ENCODE data around the gene ZBTB7C.

ZBTB7C gene

GRCh38 chr18:48364146-48364545, 45.0 kb downstream of the ZBTB7C start:
- no peaks in the 10 kb centered on the region for H3K36me3 ChIP-seq (ENCODE audit: control insufficient read depth, insufficient read depth, low read length)
- H3K9me3 ChIP-seq (ENCODE audit: control insufficient read depth, low read length) = peaks cover 11% of the 10 kb centered on the region
- H3K27ac ChIP-seq (ENCODE audit: low read depth, low read length, severe bottlenecking) = no peak overlapping the region
- no peak overlapping the region for H3K4me3 ChIP-seq (ENCODE audit: extremely low read depth, insufficient read depth, low read length, poor library complexity, severe bottlenecking)
- peaks cover 2% of the 10 kb centered on the region for H3K4me1 ChIP-seq (ENCODE audit: control insufficient read depth, insufficient read depth, low read length, poor library complexity, severe bottlenecking)
- WGBS, 2 experiments (ENCODE audit: insufficient coverage in 2 of 2) = 90 to 95% methylated on average over 5 of the region's 5 CpGs

- H3K9me3 ChIP-seq (ENCODE audit: control insufficient read depth, low read length) = peaks cover 11% of the 10 kb centered on the region
- H3K36me3 ChIP-seq (ENCODE audit: control insufficient read depth, insufficient read depth, low read length) = no peaks in the 10 kb centered on the region
- H3K4me3 ChIP-seq (ENCODE audit: extremely low read depth, insufficient read depth, low read length, poor library complexity, severe bottlenecking) = no peak overlapping the region
- peaks cover 2% of the 10 kb centered on the region for H3K4me1 ChIP-seq (ENCODE audit: control insufficient read depth, insufficient read depth, low read length, poor library complexity, severe bottlenecking)
- 70 to 88% methylated on average over 1 to 3 of the region's 3 CpGs for WGBS, 2 experiments (ENCODE audit: insufficient coverage in 2 of 2)
- no peak overlapping the region for H3K27ac ChIP-seq (ENCODE audit: low read depth, low read length, severe bottlenecking)
Measured at GRCh38 chr18:48363175-48363574, 46.0 kb downstream of the ZBTB7C start.

DNA sequence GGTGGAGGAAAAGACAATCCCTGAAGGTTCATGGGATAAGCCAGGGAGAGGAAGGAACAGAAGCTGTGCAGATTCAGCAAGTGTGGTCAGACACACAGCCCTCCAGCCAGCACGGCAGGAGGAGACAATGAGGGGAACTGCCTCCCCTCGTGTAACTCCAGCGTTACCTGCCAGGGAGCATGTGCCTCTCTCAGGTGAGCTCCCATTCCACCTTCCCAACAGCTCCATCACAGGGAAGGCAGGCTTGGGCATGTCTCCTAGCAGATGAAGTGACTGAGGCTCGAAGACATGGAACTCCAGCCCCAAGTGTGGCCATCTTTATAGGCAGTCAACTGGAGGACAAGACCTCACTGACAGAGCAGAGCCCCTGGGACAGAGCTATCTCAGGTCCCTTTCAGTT, 47.4 kb downstream of the ZBTB7C start:
- Histone ChIP-seq H3K9me3 (ENCODE audit: control insufficient read depth, low read length) (peaks cover 11% of the 10 kb centered on the region), H3K36me3 (ENCODE audit: control insufficient read depth, insufficient read depth, low read length) (no peaks in the 10 kb centered on the region), H3K4me3 (ENCODE audit: extremely low read depth, insufficient read depth, low read length, poor library complexity, severe bottlenecking) (no peak overlapping the region), H3K4me1 (ENCODE audit: control insufficient read depth, insufficient read depth, low read length, poor library complexity, severe bottlenecking) (peaks cover 7% of the 10 kb centered on the region), H3K27ac (ENCODE audit: low read depth, low read length, severe bottlenecking) (no peak overlapping the region)
- 90 to 97% methylated on average over 4 of the region's 4 CpGs for WGBS, 2 experiments (ENCODE audit: insufficient coverage in 2 of 2)

DNA sequence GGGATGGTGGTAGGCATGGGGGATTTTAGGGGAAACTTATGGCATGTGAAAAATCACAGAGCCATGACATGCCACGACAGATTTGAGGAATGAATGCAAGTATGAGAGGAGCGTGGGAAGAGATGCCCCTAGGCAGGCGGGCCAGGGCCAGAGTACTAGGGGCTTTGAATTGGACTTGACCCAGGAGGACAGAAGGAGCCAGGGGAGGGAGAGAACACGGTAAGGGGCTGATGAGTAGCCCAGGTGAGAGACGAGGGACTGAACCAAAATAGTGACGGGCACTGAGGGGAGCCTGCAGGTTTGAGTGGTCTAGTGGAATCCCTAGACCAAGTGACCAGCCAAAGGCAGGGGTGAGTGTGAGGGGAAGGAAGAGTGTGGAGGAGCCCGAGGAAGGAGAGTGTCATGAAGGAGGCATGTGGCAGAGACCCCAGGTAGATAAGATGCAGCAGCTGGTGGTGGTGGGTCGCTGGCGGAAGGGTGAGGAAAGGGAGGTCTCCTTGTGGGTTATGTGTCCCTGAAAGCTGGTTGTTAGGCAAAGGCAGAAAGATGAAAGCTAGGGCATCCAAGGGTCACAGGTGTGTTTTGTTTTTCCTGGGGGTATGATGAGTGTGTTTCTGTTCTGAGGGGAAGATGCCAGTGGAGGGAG, 48.7 kb downstream of the ZBTB7C start:
- Histone ChIP-seq H3K36me3 (ENCODE audit: control insufficient read depth, insufficient read depth, low read length) (no peaks in the 10 kb centered on the region), H3K27ac (ENCODE audit: low read depth, low read length, severe bottlenecking) (no peak overlapping the region), H3K4me3 (ENCODE audit: extremely low read depth, insufficient read depth, low read length, poor library complexity, severe bottlenecking) (no peak overlapping the region), H3K9me3 (ENCODE audit: control insufficient read depth, low read length) (peaks cover 7% of the 10 kb centered on the region), H3K4me1 (ENCODE audit: control insufficient read depth, insufficient read depth, low read length, poor library complexity, severe bottlenecking) (peaks cover 7% of the 10 kb centered on the region)
- 90 to 95% methylated on average over 7 to 9 of the region's 9 CpGs for WGBS, 2 experiments (ENCODE audit: insufficient coverage in 2 of 2)

DNA sequence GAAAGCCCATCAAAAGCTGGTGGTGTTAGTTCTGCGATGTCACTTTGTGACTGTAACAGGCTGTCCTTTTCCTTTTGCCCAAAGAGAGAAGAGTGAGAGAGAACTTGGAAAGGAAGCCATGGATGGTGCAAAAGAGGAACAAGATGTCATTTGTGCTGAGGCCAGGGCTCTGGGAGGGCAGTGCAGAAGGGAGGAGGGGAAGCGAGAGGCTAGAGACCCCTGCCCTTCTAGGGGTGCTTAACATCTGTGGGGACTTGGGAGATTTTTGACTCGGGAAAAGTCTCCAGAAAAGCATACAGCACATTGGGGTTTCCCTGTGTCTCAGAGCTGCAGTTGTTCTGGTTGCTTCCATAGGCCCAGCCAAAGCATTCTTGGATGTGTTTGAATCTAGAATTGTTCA, 49.6 kb downstream of the ZBTB7C start:
- H3K4me1 ChIP-seq (ENCODE audit: control insufficient read depth, insufficient read depth, low read length, poor library complexity, severe bottlenecking) = peaks cover 7% of the 10 kb centered on the region
- 90 to 92% methylated on average over 2 to 3 of the region's 3 CpGs for WGBS, 2 experiments (ENCODE audit: insufficient coverage in 2 of 2)
- H3K9me3 ChIP-seq (ENCODE audit: control insufficient read depth, low read length) = no peaks in the 10 kb centered on the region
- no peak overlapping the region for H3K4me3 ChIP-seq (ENCODE audit: extremely low read depth, insufficient read depth, low read length, poor library complexity, severe bottlenecking)
- no peaks in the 10 kb centered on the region for H3K36me3 ChIP-seq (ENCODE audit: control insufficient read depth, insufficient read depth, low read length)
- no peak overlapping the region for H3K27ac ChIP-seq (ENCODE audit: low read depth, low read length, severe bottlenecking)

- H3K36me3 ChIP-seq (ENCODE audit: control insufficient read depth, insufficient read depth, low read length) = no peaks in the 10 kb centered on the region
- H3K27ac ChIP-seq (ENCODE audit: low read depth, low read length, severe bottlenecking) = no peak overlapping the region
- WGBS, 2 experiments (ENCODE audit: insufficient coverage in 2 of 2) = 94 to 100% methylated on average over 1 to 3 of the region's 3 CpGs
- no peaks in the 10 kb centered on the region for H3K9me3 ChIP-seq (ENCODE audit: control insufficient read depth, low read length)
- H3K4me1 ChIP-seq (ENCODE audit: control insufficient read depth, insufficient read depth, low read length, poor library complexity, severe bottlenecking) = peaks cover 7% of the 10 kb centered on the region
- H3K4me3 ChIP-seq (ENCODE audit: extremely low read depth, insufficient read depth, low read length, poor library complexity, severe bottlenecking) = no peak overlapping the region
Measured at GRCh38 chr18:48358868-48359267, 50.3 kb downstream of the ZBTB7C start.

DNA sequence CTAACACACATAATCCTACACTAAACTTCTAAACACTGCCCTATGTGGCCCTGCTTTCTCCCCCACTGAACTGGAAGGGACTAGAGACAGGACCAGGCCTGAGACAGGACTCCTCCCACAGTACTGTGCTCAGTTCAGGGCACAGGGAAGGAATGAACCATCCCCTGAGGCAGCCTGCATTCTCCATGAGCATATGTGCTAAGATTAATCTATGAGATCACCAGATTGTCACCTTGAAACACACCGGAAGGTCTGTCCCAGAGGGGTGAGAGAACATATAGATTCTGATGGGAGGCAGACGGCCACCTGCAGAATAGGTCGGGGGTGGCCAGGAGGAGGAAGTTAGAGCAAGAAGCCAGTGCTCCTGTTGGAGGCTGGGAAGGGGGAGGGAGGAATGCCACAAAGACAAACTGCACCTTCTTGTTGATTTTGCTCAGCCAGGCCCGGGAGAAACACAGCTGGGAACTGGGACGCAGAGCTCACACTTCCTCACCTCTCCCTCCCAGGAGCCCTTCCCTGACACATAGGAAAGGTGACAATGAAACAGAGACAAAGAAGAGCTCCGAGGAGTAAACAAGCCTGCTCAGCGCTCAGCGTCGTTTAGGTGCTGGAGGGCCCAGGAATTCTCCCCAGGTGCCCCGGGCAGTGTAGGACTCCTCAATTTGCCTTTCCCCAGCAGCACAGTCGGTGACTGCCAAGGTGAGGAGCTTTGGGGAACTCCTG, 52.1 kb downstream of the ZBTB7C start:
- Histone ChIP-seq H3K4me1 (ENCODE audit: control insufficient read depth, insufficient read depth, low read length, poor library complexity, severe bottlenecking) (peaks cover 5% of the 10 kb centered on the region), H3K27ac (ENCODE audit: low read depth, low read length, severe bottlenecking) (no peak overlapping the region), H3K36me3 (ENCODE audit: control insufficient read depth, insufficient read depth, low read length) (no peaks in the 10 kb centered on the region), H3K9me3 (ENCODE audit: control insufficient read depth, low read length) (no peaks in the 10 kb centered on the region), H3K4me3 (ENCODE audit: extremely low read depth, insufficient read depth, low read length, poor library complexity, severe bottlenecking) (no peak overlapping the region)
- WGBS, 2 experiments (ENCODE audit: insufficient coverage in 2 of 2) = 47 to 52% methylated on average over 9 of the region's 11 CpGs

- Histone ChIP-seq H3K4me3 (ENCODE audit: extremely low read depth, insufficient read depth, low read length, poor library complexity, severe bottlenecking) (no peak overlapping the region), H3K9me3 (ENCODE audit: control insufficient read depth, low read length) (no peaks in the 10 kb centered on the region), H3K36me3 (ENCODE audit: control insufficient read depth, insufficient read depth, low read length) (no peaks in the 10 kb centered on the region), H3K27ac (ENCODE audit: low read depth, low read length, severe bottlenecking) (no peak overlapping the region), H3K4me1 (ENCODE audit: control insufficient read depth, insufficient read depth, low read length, poor library complexity, severe bottlenecking) (peaks cover 5% of the 10 kb centered on the region)
- 88 to 95% methylated on average over 7 of the region's 7 CpGs for WGBS, 2 experiments (ENCODE audit: insufficient coverage in 2 of 2)
Measured at GRCh38 chr18:48356151-48356745, 52.9 kb downstream of the ZBTB7C start.

- WGBS, 2 experiments (ENCODE audit: insufficient coverage in 2 of 2) = 85 to 86% methylated on average over 14 to 15 of the region's 15 CpGs
- H3K9me3 ChIP-seq (ENCODE audit: control insufficient read depth, low read length) = no peaks in the 10 kb centered on the region
- no peaks in the 10 kb centered on the region for H3K36me3 ChIP-seq (ENCODE audit: control insufficient read depth, insufficient read depth, low read length)
- no peak overlapping the region for H3K4me3 ChIP-seq (ENCODE audit: extremely low read depth, insufficient read depth, low read length, poor library complexity, severe bottlenecking)
- H3K4me1 ChIP-seq (ENCODE audit: control insufficient read depth, insufficient read depth, low read length, poor library complexity, severe bottlenecking) = peaks cover 5% of the 10 kb centered on the region
- H3K27ac ChIP-seq (ENCODE audit: low read depth, low read length, severe bottlenecking) = no peak overlapping the region
Measured at GRCh38 chr18:48355276-48356115, 53.7 kb downstream of the ZBTB7C start.

DNA sequence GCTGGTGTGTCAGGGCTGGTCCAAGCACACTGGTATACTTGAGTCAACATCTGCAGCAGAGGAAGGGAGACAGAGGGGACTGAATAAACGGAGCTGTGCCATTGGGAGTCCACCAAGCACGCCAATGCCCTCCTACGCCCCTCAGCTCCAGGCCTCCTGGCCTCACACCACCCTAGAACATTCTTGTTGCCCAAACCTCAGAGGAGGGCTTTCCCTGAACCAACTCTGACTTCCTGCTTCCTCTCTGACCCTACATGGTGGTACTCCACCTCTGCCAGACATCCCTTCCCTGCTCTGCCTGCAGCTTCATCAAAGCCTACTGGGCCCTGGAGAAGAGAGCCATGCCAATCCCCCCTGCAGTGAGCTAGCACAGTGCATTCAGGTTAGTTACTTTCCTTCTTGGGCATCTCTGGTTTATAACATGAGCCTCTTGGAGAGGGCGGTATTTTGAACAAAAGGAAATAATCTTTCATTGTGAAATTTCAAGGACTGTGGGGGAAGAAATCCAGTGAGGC, 54.4 kb downstream of the ZBTB7C start:
- H3K4me1 ChIP-seq (ENCODE audit: control insufficient read depth, insufficient read depth, low read length, poor library complexity, severe bottlenecking) = peaks cover 5% of the 10 kb centered on the region
- no peaks in the 10 kb centered on the region for H3K36me3 ChIP-seq (ENCODE audit: control insufficient read depth, insufficient read depth, low read length)
- no peaks in the 10 kb centered on the region for H3K9me3 ChIP-seq (ENCODE audit: control insufficient read depth, low read length)
- no peak overlapping the region for H3K27ac ChIP-seq (ENCODE audit: low read depth, low read length, severe bottlenecking)
- 97% methylated on average over 4 of the region's 4 CpGs for WGBS, 2 experiments (ENCODE audit: insufficient coverage in 2 of 2)
- no peak overlapping the region for H3K4me3 ChIP-seq (ENCODE audit: extremely low read depth, insufficient read depth, low read length, poor library complexity, severe bottlenecking)

Data from mesodermal cell (in vitro differentiated cells).